Measurements from ENCODE around the gene FFAR2. TPM values are rescaled to one million over a fixed set of nuclear protein-coding genes. Genes with fewer than 3 reads are reported as not detected.

FFAR2 gene
- total RNA-seq, 1 experiment from 2014 or later: not detected

DNA sequence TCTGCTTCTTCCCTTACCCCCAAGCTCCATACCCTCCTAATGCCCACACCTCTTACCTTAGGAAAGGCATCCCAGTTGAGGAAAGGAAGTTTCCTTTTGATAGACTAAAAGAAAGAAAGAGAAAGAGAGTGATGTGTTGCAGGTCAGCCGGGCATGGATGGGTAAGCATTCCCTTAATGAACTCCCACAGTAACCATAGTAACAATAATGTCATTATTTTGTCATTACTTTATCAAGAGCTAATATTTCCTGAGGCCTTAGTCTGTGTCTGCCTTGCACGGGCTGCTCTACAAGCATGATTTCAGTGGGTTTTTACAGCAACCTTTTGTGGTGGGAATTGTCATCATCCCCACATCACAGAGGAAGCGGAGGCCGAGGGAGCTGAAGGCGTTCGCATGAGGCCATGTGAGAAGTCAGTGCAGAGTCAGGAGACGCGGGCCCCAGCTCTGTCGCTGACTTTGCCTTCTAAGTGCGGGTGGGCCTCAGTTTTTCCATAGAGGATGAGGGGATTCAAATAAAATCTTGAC, 39.7 kb downstream of the FFAR2 start:
- no peak overlapping the region for H2AK5ac ChIP-seq (ENCODE audit: insufficient read length, low read length)
- H3K4ac ChIP-seq (ENCODE audit: low read depth, low read length): no peak overlapping the region
- no peak overlapping the region for H3K27ac ChIP-seq (ENCODE audit: insufficient read length, low read depth, low read length)
- H3K4me1 ChIP-seq (ENCODE audit: insufficient read depth, low read length): no peaks in the 10 kb centered on the region
- H4K91ac ChIP-seq (ENCODE audit: insufficient read length, low read depth, low read length): no peak overlapping the region
- H4K5ac ChIP-seq (ENCODE audit: insufficient read length, low read depth, low read length): no peak overlapping the region
- no CpG with 5 or more reads among the region's 10 CpGs for WGBS (ENCODE audit: extremely low coverage, insufficient read length, low lambda C conversion rate)
- TF ChIP-seq, protein P1, sequence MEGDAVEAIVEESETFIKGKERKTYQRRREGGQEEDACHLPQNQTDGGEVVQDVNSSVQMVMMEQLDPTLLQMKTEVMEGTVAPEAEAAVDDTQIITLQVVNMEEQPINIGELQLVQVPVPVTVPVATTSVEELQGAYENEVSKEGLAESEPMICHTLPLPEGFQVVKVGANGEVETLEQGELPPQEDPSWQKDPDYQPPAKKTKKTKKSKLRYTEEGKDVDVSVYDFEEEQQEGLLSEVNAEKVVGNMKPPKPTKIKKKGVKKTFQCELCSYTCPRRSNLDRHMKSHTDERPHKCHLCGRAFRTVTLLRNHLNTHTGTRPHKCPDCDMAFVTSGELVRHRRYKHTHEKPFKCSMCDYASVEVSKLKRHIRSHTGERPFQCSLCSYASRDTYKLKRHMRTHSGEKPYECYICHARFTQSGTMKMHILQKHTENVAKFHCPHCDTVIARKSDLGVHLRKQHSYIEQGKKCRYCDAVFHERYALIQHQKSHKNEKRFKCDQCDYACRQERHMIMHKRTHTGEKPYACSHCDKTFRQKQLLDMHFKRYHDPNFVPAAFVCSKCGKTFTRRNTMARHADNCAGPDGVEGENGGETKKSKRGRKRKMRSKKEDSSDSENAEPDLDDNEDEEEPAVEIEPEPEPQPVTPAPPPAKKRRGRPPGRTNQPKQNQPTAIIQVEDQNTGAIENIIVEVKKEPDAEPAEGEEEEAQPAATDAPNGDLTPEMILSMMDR (conservative IDR thresholded peaks at IDR 0.05): no peak
- no peaks in the 10 kb centered on the region for H3K79me2 ChIP-seq (ENCODE audit: insufficient read depth, low read length)
- no peak overlapping the region for H3T11ph ChIP-seq (ENCODE audit: low read length)
- H3K9ac ChIP-seq (ENCODE audit: extremely low read depth, insufficient read length, low read length): no peak overlapping the region
- no peaks in the 10 kb centered on the region for H3K9me3 Mint-ChIP-seq
- H2BK5ac ChIP-seq (ENCODE audit: insufficient read length, low read length): no peak overlapping the region
- no peaks in the 10 kb centered on the region for H4K20me1 ChIP-seq (ENCODE audit: control insufficient read depth, insufficient read depth, insufficient read length)
- no peak overlapping the region for H2BK20ac ChIP-seq (ENCODE audit: low read depth, low read length, poor library complexity, severe bottlenecking)
- H2BK15ac ChIP-seq (ENCODE audit: low read depth, low read length): no peak overlapping the region
- no peak overlapping the region for H3K14ac ChIP-seq (ENCODE audit: insufficient read depth, low read length)
- H3K56ac ChIP-seq (ENCODE audit: insufficient read length, low read depth, low read length): no peak overlapping the region
- no peaks in the 10 kb centered on the region for H3K9me3 ChIP-seq (ENCODE audit: control insufficient read depth, low read depth, low read length)
- no peak overlapping the region for H3K18ac ChIP-seq (ENCODE audit: insufficient read length, low read depth, low read length)
- no peak overlapping the region for H3K23ac ChIP-seq (ENCODE audit: insufficient read length, low read depth, low read length)
- H2BK12ac ChIP-seq (ENCODE audit: insufficient read length, low read depth, low read length): no peak overlapping the region
- no peak overlapping the region for H4K8ac ChIP-seq (replicated peaks; ENCODE audit: insufficient read length, low read depth, low read length)
- DNase-seq: no peak
- no peak overlapping the region for H3K27ac Mint-ChIP-seq
- H3K23me2 ChIP-seq (ENCODE audit: insufficient read length, low read depth, low read length, poor library complexity, severe bottlenecking): no peaks in the 10 kb centered on the region
- H3K4me2 ChIP-seq (ENCODE audit: insufficient read depth, insufficient read length, low read length): no peak overlapping the region
- no peak overlapping the region for H3K4me3 Mint-ChIP-seq
- H3K27me3 Mint-ChIP-seq (ENCODE audit: low read depth): peaks cover 48% of the 10 kb centered on the region
- peaks cover 0 to 3% of the 10 kb centered on the region in 2 experiments; a peak in 1 of 4 replicates for H3K4me1 Mint-ChIP-seq
- H2AFZ ChIP-seq (ENCODE audit: low read length): no peak overlapping the region
- H2BK120ac ChIP-seq (ENCODE audit: low read depth, low read length, poor library complexity, severe bottlenecking): no peak overlapping the region
- H3K79me1 ChIP-seq (ENCODE audit: insufficient read depth, low read depth, low read length, poor library complexity, severe bottlenecking): no peaks in the 10 kb centered on the region
- no peaks in the 10 kb centered on the region for H3K27me3 ChIP-seq (ENCODE audit: insufficient read depth, low read length)
- H3K36me3 Mint-ChIP-seq (ENCODE audit: insufficient read depth in 1 of 3, low read depth in 3 of 3): no peaks in the 10 kb centered on the region

Measured in H9 (cell line).